HEK293 (cell line): ENCODE results near the gene ACVRL1.

ENCODE experiments used
- CTCF ChIA-PET: fragments of 350-600 bp; formaldehyde crosslinking; extraction: SDS; loops from one replicate; lab custom pipeline; 2021; ENCODE audit warnings: antibody characterized with exemption; lab: Yijun Ruan, JAX
- POLR2A ChIA-PET: fragments of 300-600 bp; formaldehyde crosslinking; extraction: SDS; loops from one replicate; lab custom pipeline; 2020; ENCODE audit warnings: antibody characterized with exemption, inconsistent platforms; lab: Yijun Ruan, JAX
- H3K27ac ChIP-seq: fragments of 200-500 bp; sonication (Bioruptor generic); 2 replicates; pipeline ENCODE4 v1.5.1; 2014; ENCODE audit warnings: low read depth, low read length, control low read depth, inconsistent platforms; ENCODE audit errors: extremely low read depth
- H3K36me3 ChIP-seq, 2 experiments: fragments of 200-500 bp in 1 of 2; sonication (Bioruptor generic) in 1 of 2; 1 replicate in 1 of 2; 2 replicates in 1 of 2; pipeline ENCODE4 v1.5.1; 2014 to 2017; ENCODE audit warnings: inconsistent platforms in 2 of 2, low read length in 2 of 2; ENCODE audit not compliant: control insufficient read depth in 2 of 2, insufficient read depth in 1 of 2
- H3K4me1 ChIP-seq: fragments of 200-500 bp; sonication (Bioruptor generic); 2 replicates; pipeline ENCODE4 v1.5.1; 2014; ENCODE audit warnings: mild to moderate bottlenecking, low read length, inconsistent platforms; ENCODE audit not compliant: control insufficient read depth, insufficient read depth
- H3K4me3 ChIP-seq: 2 replicates; pipeline ENCODE4 v1.5.1; 2011; ENCODE audit warnings: low read depth, mild to moderate bottlenecking, control low read depth, low read length, moderate library complexity
- H3K9me3 ChIP-seq: fragments of 200-500 bp; sonication (Bioruptor generic); 2 replicates; pipeline ENCODE4 v1.5.1; 2014; ENCODE audit warnings: low read depth, low read length, inconsistent platforms; ENCODE audit not compliant: control insufficient read depth, insufficient read depth
- EGR2 ChIP-seq: fragments of 450-650 bp; formaldehyde crosslinking; IDR thresholded peaks from 2 replicates; pipeline ENCODE4 v1.5.1; 2016; ENCODE audit warnings: low read depth, missing biosample characterization, missing genetic modification characterization
- FEZF1 ChIP-seq: fragments of 450-650 bp; formaldehyde crosslinking; IDR thresholded peaks from 2 replicates; pipeline ENCODE4 v1.5.1; 2016; ENCODE audit warnings: missing biosample characterization, missing genetic modification characterization
- GLI2 ChIP-seq: fragments of 450-650 bp; formaldehyde crosslinking; IDR thresholded peaks from 2 replicates; pipeline ENCODE4; 2017; ENCODE audit warnings: missing biosample characterization, missing genetic modification characterization, low read depth, borderline replicate concordance
- MEIS1 ChIP-seq: sonication (generic); formaldehyde crosslinking; IDR thresholded peaks from 2 replicates; pipeline ENCODE4 v1.8.1; 2022; ENCODE audit warnings: missing genetic modification reagents, mild to moderate bottlenecking, borderline replicate concordance
- SP3 ChIP-seq: fragments of 450-650 bp; formaldehyde crosslinking; IDR thresholded peaks from 2 replicates; pipeline ENCODE4 v1.5.1; 2016; ENCODE audit warnings: missing biosample characterization, missing genetic modification characterization
- TRIM28 ChIP-seq: IDR thresholded peaks from 2 replicates; pipeline ENCODE4 v1.6.1; 2011; ENCODE audit warnings: low read length, control low read depth, borderline replicate concordance
- ZBTB10 ChIP-seq: fragments of 450-650 bp; formaldehyde crosslinking; IDR thresholded peaks from 2 replicates; pipeline ENCODE4 v1.5.1; 2016; ENCODE audit warnings: missing biosample characterization, missing genetic modification characterization
- ZBTB44 ChIP-seq: fragments of 450-650 bp; IDR thresholded peaks from 2 replicates; pipeline ENCODE4 v1.5.1; 2018; ENCODE audit warnings: missing biosample characterization, mild to moderate bottlenecking, missing genetic modification characterization
- ZBTB7A ChIP-seq: fragments of 450-650 bp; formaldehyde crosslinking; IDR thresholded peaks from 2 replicates; pipeline ENCODE4 v1.5.1; 2016; ENCODE audit warnings: low read depth, missing biosample characterization, missing genetic modification characterization
- ZFHX2 ChIP-seq: fragments of 450-650 bp; formaldehyde crosslinking; conservative IDR thresholded peaks from 2 replicates; pipeline ENCODE4 v1.5.1; 2016; ENCODE audit warnings: missing biosample characterization, missing genetic modification characterization
- ZNF10 ChIP-seq: fragments of 450-650 bp; formaldehyde crosslinking; IDR thresholded peaks from 2 replicates; pipeline ENCODE4 v1.5.1; 2017; ENCODE audit warnings: missing biosample characterization, missing genetic modification characterization
- ZNF132 ChIP-seq: fragments of 450-650 bp; formaldehyde crosslinking; IDR thresholded peaks from 2 replicates; pipeline ENCODE4 v1.5.1; 2017; ENCODE audit warnings: missing biosample characterization, missing genetic modification characterization, borderline replicate concordance
- ZNF140 ChIP-seq: fragments of 450-650 bp; formaldehyde crosslinking; IDR thresholded peaks from 2 replicates; pipeline ENCODE4 v1.5.1; 2016; ENCODE audit warnings: missing biosample characterization, missing genetic modification characterization
- ZNF175 ChIP-seq: fragments of 450-650 bp; formaldehyde crosslinking; IDR thresholded peaks from 2 replicates; pipeline ENCODE4 v1.5.1; 2016; ENCODE audit warnings: missing biosample characterization, missing genetic modification characterization
- ZNF211 ChIP-seq: fragments of 450-650 bp; formaldehyde crosslinking; IDR thresholded peaks from 2 replicates; pipeline ENCODE4 v1.5.1; 2016; ENCODE audit warnings: low read depth, missing biosample characterization, missing genetic modification characterization
- ZNF248 ChIP-seq: fragments of 450-650 bp; formaldehyde crosslinking; IDR thresholded peaks from 2 replicates; pipeline ENCODE4 v1.5.1; 2017; ENCODE audit warnings: missing biosample characterization, missing genetic modification characterization
- ZNF266 ChIP-seq: fragments of 450-650 bp; formaldehyde crosslinking; IDR thresholded peaks from 2 replicates; pipeline ENCODE4 v1.5.1; 2016; ENCODE audit warnings: missing biosample characterization, missing genetic modification characterization, low read depth
- ZNF571 ChIP-seq: fragments of 450-650 bp; formaldehyde crosslinking; IDR thresholded peaks from 2 replicates; pipeline ENCODE4 v1.5.0; 2017; ENCODE audit warnings: missing biosample characterization, missing genetic modification characterization
- ZNF580 ChIP-seq: fragments of 450-650 bp; formaldehyde crosslinking; IDR thresholded peaks from 2 replicates; pipeline ENCODE4 v1.5.1; 2016; ENCODE audit warnings: missing biosample characterization, missing genetic modification characterization
- ZNF585B ChIP-seq: fragments of 450-650 bp; formaldehyde crosslinking; IDR thresholded peaks from 2 replicates; pipeline ENCODE4 v1.5.1; 2016; ENCODE audit warnings: missing biosample characterization, missing genetic modification characterization
- ZNF664 ChIP-seq: fragments of 450-650 bp; formaldehyde crosslinking; IDR thresholded peaks from 2 replicates; pipeline ENCODE4 v1.5.1; 2016; ENCODE audit warnings: missing biosample characterization, missing genetic modification characterization
- ZNF677 ChIP-seq: fragments of 450-650 bp; IDR thresholded peaks from 2 replicates; pipeline ENCODE4 v1.5.0; 2018; ENCODE audit warnings: missing biosample characterization, mild to moderate bottlenecking, missing genetic modification characterization, moderate library complexity
- ZNF830 ChIP-seq: fragments of 450-650 bp; IDR thresholded peaks from 2 replicates; pipeline ENCODE4 v1.5.0; 2018; ENCODE audit warnings: missing biosample characterization, missing genetic modification characterization, low read depth, mild to moderate bottlenecking, moderate library complexity
- ZSCAN16 ChIP-seq: fragments of 450-650 bp; formaldehyde crosslinking; IDR thresholded peaks from 2 replicates; pipeline ENCODE4 v1.5.1; 2016; ENCODE audit warnings: missing biosample characterization, missing genetic modification characterization

ACVRL1 gene

GRCh38 chr12:51869496-51869865, 37.8 kb upstream of the ACVRL1 start:
- POLR2A ChIA-PET, result no interaction called here
- TF ChIP-seq ZNF677 (no peak), EGR2 (tag by site-specific recombination) (peak; percentile 50; the same call in 1 of the 2 replicates), ZNF140 (no peak), ZNF585B (tag by site-specific recombination) (no peak), FEZF1 (tag by site-specific recombination) (no peak)
- no peaks in the 10 kb centered on the region for H3K4me1 ChIP-seq

GRCh38 chr12:51869931-51870330, 37.4 kb upstream of the ACVRL1 start:
- POLR2A ChIA-PET, result no interaction called here
- CTCF ChIA-PET, result no interaction called here

More at GRCh38 chr12:51869496-51869865, 37.8 kb upstream of the ACVRL1 start:
- Histone ChIP-seq H3K36me3 (no peaks in the 10 kb centered on the region), H3K4me3 (no peak overlapping the region), H3K27ac (no peak overlapping the region), H3K9me3 (no peaks in the 10 kb centered on the region)
- CTCF ChIA-PET, result no interaction called here

GRCh38 chr12:51870504-51870903, 36.8 kb upstream of the ACVRL1 start:
- no peak overlapping the region for H3K4me3 ChIP-seq
- CTCF ChIA-PET, result no interaction called here
- H3K27ac ChIP-seq, result no peak overlapping the region
- H3K9me3 ChIP-seq, result no peaks in the 10 kb centered on the region
- no peak for TF ChIP-seq ZNF266
- TF ChIP-seq ZNF132 (tag by site-specific recombination), result no peak
- TF ChIP-seq ZNF830 (tag by site-specific recombination), result no peak
- no peak for TF ChIP-seq TRIM28
- no peak for TF ChIP-seq ZBTB7A (tag by site-specific recombination)
- TF ChIP-seq GLI2, result no peak
- no peak for TF ChIP-seq ZFHX2
- no peak for TF ChIP-seq ZNF664 (tag by site-specific recombination)
- no peak for TF ChIP-seq MEIS1 (CRISPR knock-in tag)
- TF ChIP-seq ZNF211 (tag by site-specific recombination), result no peak
- no peak for TF ChIP-seq ZNF571 (tag by site-specific recombination)
- TF ChIP-seq ZNF10 (tag by site-specific recombination), result no peak
- TF ChIP-seq ZBTB10 (tag by site-specific recombination), result no peak
- TF ChIP-seq ZNF248 (tag by site-specific recombination), result no peak
- no peak for TF ChIP-seq ZSCAN16
- no peak for TF ChIP-seq ZBTB44
- no peaks in the 10 kb centered on the region for H3K36me3 ChIP-seq
- POLR2A ChIA-PET, result no interaction called here
- no peaks in the 10 kb centered on the region for H3K4me1 ChIP-seq

More at GRCh38 chr12:51869931-51870330, 37.4 kb upstream of the ACVRL1 start:
- Histone ChIP-seq H3K4me1 (no peaks in the 10 kb centered on the region), H3K36me3 (no peaks in the 10 kb centered on the region), H3K4me3 (no peak overlapping the region), H3K27ac (no peak overlapping the region), H3K9me3 (no peaks in the 10 kb centered on the region)
- no peak for TF ChIP-seq ZNF580 (tag by site-specific recombination)
- no peak for TF ChIP-seq ZNF175 (tag by site-specific recombination)
- TF ChIP-seq EGR2 (tag by site-specific recombination), result 0 out of 2 replicates have a peak, but pooled peaks have one; percentile 10
- no peak for TF ChIP-seq ZNF10 (tag by site-specific recombination)
- no peak for TF ChIP-seq ZBTB44
- no peak for TF ChIP-seq SP3 (tag by site-specific recombination)
